GM12872 (cell line): ENCODE data around the gene RASD2.

ENCODE experiments used
- CTCF ChIP-seq: IDR thresholded peaks from 3 replicates; pipeline ENCODE4 v1.5.1; 2011; ENCODE audit warnings: low read depth, mild to moderate bottlenecking, low read length, moderate library complexity; ENCODE audit not compliant: insufficient read depth

The RASD2 gene

GRCh38 chr22:35567351-35568141 is 26.9 kb downstream of the RASD2 start:
- no peak for TF ChIP-seq CTCF

- no peak for TF ChIP-seq CTCF
Measured at GRCh38 chr22:35568751-35569739, 28.4 kb downstream of the RASD2 start.

GRCh38 chr22:35569916-35570315 is 29.3 kb downstream of the RASD2 start:
- TF ChIP-seq CTCF = no peak

GRCh38 chr22:35570686-35571194 is 30.1 kb downstream of the RASD2 start:
- no peak for TF ChIP-seq CTCF

GRCh38 chr22:35572556-35572955 is 31.9 kb downstream of the RASD2 start:
- TF ChIP-seq CTCF = no peak

- no peak for TF ChIP-seq CTCF
Measured at GRCh38 chr22:35575116-35575748, 34.6 kb downstream of the RASD2 start.

- TF ChIP-seq CTCF = no peak
Measured at GRCh38 chr22:35576671-35577070, 36.0 kb downstream of the RASD2 start.
